Effector CD8-positive, alpha-beta T cell (primary cell): ENCODE results near the gene TMEM161B.
"Not testable (repeated sequence)": the region's sequence is repeated elsewhere in the genome, so short reads cannot be mapped to it uniquely, and the experiment has no call there.

Experiments
- DNase-seq: peaks from one replicate; lab custom pipeline; 2025; lab: John Stamatoyannopoulos, UW
- total RNA-seq, 4 experiments: gene quantifications; one replicate each; lab custom pipeline; 2026; lab: John Stamatoyannopoulos, UW

Gene TMEM161B
- total RNA-seq = 38.9 to 58.4 (median 43.6) reads per million in 4 experiments

DNA sequence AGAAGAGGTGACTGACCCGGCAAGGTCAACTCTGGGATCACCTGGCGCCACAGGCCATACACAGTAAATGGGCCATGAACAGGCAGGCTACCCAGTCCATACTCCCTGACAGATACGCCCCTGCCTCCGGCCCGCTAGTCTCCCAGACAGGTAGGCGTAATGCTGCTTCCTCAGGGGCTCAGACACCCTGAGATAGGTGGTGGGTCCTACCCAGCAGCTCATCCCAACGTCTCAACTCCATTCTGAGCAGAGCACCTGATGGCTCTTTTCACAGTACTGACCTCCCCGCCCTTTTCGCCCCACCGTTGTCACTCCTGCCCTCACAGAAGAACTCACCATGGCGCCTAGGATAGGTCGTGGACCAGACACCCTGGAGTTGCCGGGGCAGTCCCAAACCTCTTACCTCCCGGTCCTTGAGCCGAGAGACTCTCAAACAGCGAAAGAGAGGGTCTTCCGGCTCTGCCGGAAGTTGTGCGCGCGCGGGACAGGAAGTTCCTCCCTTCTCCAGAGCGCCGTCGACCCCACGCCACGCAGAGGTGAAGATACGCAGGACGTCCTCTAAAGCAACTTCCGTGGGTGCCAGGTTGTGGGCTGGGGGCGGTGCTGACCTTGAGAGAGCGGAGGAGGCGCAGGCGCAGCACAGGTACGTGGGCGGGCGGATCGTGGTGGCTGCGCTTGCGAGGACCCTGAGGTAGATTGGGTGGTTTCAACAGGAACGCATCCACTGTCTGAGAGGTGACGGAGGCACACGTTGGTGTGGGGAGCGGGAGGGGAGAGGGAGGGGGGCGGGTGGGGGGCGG is at the start of gene TMEM161B:
TMEM161B (minus strand) TSS at position 461 of the 800 bp plus-strand sequence; CDS start at position 339, 122 bp downstream.
- DNase-seq = peak; percentile 92

GRCh38 chr5:88304356-88304755 is 35.7 kb upstream of the TMEM161B start:
- DNase-seq = no peak

DNA sequence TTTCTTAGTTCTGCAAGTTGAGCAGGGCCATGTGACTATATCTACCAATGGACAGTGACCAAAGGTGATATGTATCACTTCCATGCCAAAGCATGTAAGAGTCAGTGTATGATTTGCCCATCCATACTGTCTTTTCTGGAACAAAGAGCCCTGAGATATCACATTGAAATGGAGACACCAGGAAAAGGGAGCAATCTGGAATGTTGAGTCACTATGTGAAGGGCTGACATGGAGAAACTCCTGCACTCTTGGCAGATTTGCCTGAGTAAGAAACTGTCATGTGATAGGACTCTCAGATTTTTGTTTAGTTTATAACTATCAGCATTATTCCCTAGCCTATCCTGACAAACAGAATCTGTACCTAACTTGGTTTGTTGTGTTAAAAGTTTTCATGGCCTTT is 29.8 kb upstream of the TMEM161B start:
- DNase-seq = no peak

DNA sequence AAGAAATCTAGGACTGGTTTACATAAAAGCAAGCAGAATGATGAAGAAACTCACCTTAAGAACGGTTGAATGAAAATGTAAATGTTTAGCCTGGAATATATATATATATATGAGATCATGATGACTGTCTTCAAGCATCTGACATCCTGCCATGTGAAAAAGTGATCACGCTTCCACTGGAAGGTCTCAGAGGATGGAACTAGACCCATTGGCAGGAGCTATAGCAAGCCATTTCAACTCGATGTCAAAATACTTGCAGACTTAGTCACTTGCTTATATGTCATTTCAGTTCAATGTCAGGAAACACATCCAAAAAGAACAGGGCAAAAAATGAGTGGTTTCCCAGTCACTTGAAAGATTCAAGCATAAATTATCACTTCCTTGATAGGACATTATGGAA is 22.2 kb upstream of the TMEM161B start:
- DNase-seq = no peak

DNA sequence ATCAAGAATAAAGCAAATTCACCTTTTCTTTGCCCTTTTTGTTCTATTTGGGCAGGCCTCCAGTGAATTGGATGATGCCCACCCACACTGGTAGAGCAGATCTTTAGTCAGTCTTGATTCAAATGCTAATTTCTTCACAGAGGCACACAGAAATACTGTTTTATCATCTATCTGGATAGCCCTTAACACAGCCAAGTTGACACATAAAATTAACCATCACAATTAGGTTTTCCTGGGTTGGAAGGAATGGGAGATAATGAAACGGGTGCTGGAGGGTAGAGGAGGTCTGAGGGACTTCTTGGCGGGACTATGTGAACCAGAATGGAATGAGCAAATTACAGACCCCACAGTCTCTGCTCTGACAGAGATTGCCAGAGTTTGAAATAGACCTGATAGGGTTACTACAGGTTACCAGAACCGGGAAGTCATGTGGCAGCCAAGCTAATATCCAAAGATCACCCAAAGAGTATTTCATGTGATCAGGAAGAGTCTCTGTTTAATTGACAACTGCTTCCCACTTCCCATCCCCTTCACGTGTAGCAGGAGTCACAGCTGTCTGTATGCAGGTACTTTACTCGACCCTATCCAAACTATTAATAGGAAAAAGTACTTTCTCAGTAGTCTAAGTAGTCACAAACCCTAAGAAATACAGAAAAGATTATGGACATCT is 20.0 kb upstream of the TMEM161B start:
- DNase-seq = no peak

DNA sequence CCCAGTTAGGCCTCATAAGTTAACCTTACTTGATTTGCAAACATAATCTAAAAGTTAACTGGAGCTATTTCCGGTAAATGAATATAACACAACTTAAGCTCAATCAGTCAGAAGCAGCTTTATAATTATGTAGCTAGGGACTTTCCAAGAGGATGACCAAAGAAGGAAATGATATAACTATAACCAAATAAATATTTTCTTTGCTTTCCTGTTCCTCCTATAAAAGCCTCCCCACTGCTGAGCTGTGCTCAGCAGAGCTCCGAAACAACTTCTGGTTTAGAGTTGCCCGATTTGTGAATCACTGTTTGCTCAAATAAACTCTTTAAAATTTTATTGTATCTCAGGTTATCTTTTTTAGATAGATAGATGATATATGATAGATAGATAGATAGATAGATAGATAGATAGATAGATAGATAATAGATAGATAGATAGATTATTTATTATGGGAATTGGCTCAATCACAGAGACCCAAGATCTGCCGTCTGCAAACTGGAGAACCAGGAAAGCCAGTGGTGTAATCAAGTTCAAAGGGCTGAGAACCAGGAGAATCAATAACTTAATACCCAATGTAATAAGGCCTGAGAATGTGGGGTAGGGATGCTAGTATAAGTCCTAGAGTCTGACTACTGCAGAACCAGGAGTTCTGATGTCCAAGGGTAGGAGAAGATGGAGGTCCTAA is 19.3 kb upstream of the TMEM161B start:
- no peak for DNase-seq

GRCh38 chr5:88287302-88287701 is 18.7 kb upstream of the TMEM161B start:
- DNase-seq = no peak

GRCh38 chr5:88283690-88284089 is 15.0 kb upstream of the TMEM161B start:
- no peak for DNase-seq

- DNase-seq = no peak
Observed at GRCh38 chr5:88281322-88281721, 12.7 kb upstream of the TMEM161B start.

DNA sequence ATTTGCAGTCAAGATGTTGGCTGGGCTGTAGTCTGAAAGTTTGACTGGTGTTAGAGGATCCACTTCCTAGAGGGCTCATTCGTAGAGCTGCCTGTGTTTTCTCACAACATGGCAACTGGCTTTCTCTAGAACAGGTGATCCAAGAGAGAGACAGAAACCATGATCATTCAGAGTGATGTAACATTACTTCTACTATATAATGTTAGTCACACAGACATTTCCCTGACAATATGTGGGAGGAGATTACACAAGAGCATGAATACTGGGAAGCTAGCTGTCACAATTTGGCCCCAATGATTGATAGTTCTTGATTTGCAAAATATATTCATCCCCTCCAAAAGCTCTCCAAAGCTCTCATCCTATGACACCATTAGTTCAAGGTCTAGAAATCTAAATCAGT is 10.9 kb upstream of the TMEM161B start:
- DNase-seq = no peak

GRCh38 chr5:88276378-88276777 is 7.7 kb upstream of the TMEM161B start:
- DNase-seq = no peak

DNA sequence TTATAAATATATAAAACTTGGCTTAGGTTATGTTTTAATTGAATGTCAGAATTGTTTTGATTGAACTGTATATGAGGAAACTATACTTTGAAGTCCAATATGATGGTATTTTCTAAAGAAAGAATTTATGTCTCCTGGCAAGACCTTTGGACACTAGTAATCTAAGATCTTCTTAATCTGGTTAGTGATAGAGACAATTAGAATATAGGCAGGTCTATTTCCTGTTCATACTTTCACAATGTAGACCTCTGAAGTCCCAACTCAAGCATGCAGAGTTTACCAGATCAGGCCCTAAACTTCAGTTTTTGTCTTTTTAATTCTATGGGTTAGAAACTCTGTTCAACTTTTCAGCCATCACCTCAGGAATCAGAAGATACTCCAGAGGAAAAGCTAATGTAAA is 6.9 kb upstream of the TMEM161B start:
- no peak for DNase-seq

- no peak for DNase-seq
Observed at GRCh38 chr5:88269222-88269771, 652 bp upstream of the TMEM161B start.

DNA sequence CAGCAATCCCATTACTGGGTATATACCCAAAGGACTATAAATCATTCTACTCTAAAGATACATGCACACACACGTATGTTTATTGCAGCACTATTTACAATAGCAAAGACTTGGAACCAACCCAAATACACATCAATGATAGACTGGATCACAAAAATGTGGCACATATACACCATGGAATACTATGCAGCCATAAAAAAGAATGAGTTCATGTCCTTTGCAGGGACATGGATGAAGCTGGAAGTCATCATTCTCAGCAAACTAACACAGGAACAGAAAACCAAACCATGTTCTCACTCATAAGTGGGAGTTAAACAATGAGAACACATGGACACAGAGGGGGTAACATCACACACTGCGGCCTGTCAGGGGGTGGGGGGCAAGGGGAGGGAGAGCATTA is 4.1 kb downstream of the TMEM161B start:
- DNase-seq = not testable (repeated sequence)

DNA sequence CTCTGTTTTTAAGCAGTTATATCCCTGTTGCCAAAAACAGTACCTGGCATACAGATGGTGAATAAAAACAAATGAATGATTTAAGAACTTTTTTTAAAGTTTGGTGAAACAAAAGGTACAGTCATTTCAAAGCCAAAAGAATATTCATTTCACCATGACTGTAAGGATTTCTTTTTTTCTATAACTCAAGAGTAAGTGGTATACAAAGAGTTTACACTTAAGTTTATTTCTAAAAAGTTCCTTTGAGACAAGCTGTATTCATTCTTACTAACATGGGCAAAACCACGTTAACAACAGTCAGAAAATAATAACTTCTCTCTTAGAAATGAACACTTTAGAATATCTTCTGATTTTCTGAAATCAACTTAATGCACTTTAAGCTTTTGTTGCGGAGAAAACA is 5.3 kb downstream of the TMEM161B start:
- no peak for DNase-seq

DNA sequence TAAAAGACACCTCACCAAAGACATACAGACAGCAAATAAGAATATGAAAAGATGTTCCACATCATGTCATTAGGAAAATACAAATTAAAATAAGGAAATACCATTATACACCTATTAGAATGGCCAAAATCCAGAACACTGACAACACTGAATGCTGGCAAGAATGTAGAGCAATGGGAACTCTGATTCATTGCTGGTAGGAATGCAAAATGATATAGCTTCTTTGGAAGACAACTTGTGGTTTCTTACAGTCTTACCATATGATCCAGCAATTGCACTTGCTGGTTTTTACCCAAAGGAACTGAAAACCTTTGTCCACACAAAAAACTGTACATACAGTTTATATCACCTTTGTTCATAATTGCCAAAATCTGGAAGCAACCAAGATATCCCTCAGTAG is 6.5 kb downstream of the TMEM161B start:
- no peak for DNase-seq

GRCh38 chr5:88258636-88259035 is 10.0 kb downstream of the TMEM161B start:
- DNase-seq = no peak

- no peak for DNase-seq
Observed at GRCh38 chr5:88256872-88257271, 11.8 kb downstream of the TMEM161B start.

DNA sequence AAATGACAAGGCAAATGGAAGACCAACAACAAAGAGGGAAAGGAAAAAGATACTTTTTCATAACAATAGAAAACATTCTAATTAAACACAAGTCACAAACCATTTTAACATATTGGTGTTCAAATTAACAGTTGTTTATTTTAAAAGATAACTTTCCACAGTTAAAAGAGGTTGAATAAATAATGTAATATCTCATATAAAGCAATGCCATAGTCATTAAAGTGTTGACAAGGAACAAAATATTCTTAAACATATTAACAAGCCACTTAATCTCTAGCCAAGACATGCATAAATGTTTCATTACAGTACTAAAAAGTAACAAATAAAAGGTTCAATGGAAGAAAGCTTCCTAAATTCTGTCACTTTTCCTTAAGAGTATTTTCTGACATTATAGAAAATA is 12.6 kb downstream of the TMEM161B start:
- DNase-seq = no peak

GRCh38 chr5:88254320-88254719 is 14.3 kb downstream of the TMEM161B start:
- DNase-seq = no peak

- no peak for DNase-seq
Observed at GRCh38 chr5:88251048-88251711, 17.5 kb downstream of the TMEM161B start.

DNA sequence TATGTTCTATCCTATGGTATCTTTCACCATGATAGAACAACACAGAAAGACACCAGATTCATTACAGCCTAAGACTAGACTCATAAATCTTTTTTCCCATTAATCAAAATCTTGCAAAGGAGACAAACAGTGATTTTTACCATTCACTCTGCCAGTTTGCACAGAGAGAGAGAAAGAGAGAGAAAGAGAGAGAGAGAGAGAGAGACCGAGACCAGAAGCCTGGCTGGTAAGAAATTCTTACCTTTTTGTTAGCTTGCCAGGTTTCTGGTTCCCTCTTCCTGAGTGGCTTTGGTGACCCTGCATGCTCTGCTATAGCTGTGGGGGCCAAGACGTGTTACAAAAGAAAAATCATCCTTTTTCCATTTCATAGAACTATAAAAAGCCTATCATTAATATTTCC is 18.6 kb downstream of the TMEM161B start:
- DNase-seq = no peak
